GM19468 (cell line): ENCODE measurements around the gene AAMDC.
"Not testable (repeated sequence)": the region's sequence is repeated elsewhere in the genome, so short reads cannot be mapped to it uniquely, and the experiment has no call there.

Experiments used
- ATAC-seq: cut with Tn5 transposase; IDR thresholded peaks from one replicate; pipeline ENCODE4 v1.9.1; 2021; ENCODE audit warnings: mild to moderate bottlenecking, moderate library complexity, moderate number of reproducible peaks; ENCODE audit not compliant: unreplicated experiment; ENCODE audit errors: extremely low read depth

AAMDC gene

DNA sequence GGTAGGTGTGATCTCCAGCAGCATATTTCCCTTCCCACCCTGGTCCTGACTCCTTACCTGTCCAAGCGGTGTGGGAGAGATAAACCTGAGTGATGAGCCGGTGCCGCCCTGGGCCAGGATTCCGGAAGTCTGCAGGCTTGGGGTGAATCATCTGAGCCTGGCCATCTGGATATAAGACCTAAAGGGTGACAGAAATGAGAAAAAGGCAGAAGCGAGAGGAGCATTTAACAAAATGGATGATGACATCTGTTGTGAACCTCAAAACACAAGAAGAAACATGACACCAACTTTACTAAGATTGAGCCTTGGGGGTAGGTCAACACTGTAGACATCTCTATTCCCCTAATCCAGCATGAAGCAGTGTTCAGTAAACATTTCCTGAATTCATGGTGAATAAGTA lies 62.8 kb downstream of the AAMDC start:
- ATAC-seq = no peak

DNA sequence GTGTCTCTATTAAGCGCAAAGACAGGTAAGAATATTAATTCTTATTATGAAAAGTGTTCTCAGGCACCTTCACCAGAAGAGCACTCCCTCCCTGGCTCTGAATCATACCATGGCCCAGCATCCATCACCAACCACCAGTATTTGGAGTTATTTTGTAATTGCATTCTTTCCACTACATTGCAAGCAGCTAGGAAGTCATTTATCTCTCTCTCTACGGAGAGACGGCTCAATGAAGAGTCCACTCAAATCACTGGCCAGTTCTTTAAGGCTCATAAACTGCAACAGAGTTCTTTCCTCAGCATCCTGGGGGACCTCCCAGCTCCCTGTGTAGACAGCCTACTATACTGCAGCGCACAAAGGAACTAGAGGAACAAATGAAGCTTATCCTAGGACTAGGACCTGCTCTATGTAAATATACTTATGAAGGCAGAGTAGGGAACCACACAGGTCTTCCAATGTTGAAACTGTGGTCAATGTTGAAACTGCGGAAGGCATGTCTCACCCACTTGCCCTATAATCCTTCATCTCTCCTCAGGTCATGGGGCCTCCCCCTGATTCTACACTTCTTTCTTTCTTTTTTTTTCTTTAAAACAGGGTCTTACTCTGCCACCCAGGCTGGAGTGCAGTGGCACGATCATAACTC lies 63.4 kb downstream of the AAMDC start:
- ATAC-seq = no peak

GRCh38 chr11:77884829-77885190 lies 63.9 kb downstream of the AAMDC start:
- no peak for ATAC-seq

DNA sequence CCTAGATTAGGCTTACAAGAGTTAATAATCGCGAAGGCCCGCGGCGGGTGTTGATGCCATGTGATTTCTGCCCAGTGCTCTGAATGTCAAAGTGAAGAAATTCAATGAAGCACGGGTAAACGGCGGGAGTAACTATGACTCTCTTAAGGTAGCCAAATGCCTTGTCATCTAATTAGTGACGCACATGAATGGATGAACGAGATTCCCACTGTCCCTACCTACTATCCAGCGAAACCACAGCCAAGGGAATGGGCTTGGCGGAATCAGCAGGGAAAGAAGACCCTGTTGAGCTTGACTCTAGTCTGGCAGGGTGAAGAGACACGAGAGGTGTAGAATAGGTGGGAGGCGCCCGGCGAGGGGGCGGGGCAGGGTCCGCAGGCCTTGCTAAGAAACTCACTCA lies 65.5 kb downstream of the AAMDC start:
- ATAC-seq = no peak

GRCh38 chr11:77889045-77889444 lies 68.1 kb downstream of the AAMDC start:
- not testable (repeated sequence) for ATAC-seq

GRCh38 chr11:77890100-77890614 lies 69.2 kb downstream of the AAMDC start:
- ATAC-seq = not testable (repeated sequence)

DNA sequence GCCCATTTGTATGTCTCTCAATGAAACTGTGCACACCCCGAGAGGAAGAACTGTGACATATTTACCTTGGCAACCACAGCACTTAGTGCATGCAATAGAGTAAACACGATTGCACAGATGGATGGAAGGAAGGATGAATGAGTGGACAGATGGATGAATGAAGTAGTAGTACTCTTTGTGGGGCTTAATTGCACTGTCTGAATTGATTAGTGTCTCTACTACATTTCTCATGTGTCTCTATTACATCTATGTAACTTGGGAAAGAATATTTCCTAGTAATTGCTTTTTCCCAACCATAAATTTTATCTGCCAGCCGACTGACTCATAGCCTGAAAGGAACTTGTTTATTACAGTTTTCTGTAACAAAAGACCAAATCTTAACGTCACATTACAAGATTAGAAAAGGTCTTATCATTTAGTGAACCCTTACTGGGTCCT lies 69.7 kb downstream of the AAMDC start:
- ATAC-seq = not testable (repeated sequence)

- not testable (repeated sequence) for ATAC-seq
Measured at GRCh38 chr11:77891256-77891655, 70.3 kb downstream of the AAMDC start.

DNA sequence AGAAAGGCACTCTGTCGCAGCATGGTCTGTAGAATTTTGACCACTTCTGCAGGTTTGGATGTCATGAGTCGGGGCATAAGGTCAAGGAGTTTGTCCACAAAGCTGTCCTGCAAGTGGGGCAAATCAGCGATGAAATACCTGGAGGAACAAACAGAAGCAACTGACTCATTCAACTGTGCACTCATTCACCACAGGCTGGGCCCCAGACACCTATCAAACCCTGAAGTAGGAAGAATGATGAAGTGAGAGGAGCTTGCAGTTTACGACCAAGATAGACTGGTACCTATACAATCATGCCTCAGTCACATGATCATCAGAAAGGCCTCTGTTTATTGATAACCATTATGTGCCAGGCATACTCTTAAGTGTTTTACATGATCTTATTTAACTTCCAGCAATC lies 70.8 kb downstream of the AAMDC start:
- not testable (repeated sequence) for ATAC-seq

- ATAC-seq = not testable (repeated sequence)
Measured at GRCh38 chr11:77894949-77895348, 74.0 kb downstream of the AAMDC start.

DNA sequence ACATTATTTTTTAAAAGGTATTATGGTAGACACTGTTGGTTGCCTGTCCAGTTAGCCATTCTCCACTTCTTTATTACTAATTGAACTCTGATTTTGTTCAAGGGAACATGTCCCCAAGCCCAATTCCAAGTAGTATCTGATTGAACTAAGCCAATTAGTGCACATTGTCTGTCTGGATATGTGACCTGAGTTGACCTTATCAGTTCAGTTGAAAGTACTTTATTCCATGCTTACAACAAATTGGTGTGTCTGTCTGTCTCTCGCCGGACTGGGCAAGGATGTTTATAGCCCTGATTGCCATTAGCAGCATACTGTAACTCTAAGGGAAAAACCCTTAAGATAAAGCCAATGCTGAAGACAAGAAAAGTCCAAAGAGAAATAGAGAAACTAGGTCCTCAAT lies 87.9 kb downstream of the AAMDC start:
- ATAC-seq = no peak

DNA sequence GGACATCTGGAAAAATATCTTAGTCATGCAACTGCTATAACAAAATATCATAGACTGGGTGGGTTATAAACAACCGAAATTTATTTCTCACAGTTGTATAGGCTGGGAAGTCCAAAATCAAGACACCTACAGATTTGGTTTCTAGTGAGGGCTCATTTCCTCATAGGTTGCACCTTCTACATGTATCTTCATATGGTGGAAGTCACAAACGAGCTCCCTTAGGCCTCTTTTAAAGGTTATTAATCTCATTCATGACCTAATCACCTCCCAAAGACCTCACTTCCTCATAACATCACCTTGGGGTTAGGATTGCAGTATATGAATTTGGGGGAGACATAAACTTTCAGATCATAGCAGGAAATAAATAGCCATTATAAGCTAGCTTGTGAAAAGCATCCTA lies 88.3 kb downstream of the AAMDC start:
- no peak for ATAC-seq

GRCh38 chr11:77910828-77911227 lies 89.9 kb downstream of the AAMDC start:
- ATAC-seq = not testable (repeated sequence)

DNA sequence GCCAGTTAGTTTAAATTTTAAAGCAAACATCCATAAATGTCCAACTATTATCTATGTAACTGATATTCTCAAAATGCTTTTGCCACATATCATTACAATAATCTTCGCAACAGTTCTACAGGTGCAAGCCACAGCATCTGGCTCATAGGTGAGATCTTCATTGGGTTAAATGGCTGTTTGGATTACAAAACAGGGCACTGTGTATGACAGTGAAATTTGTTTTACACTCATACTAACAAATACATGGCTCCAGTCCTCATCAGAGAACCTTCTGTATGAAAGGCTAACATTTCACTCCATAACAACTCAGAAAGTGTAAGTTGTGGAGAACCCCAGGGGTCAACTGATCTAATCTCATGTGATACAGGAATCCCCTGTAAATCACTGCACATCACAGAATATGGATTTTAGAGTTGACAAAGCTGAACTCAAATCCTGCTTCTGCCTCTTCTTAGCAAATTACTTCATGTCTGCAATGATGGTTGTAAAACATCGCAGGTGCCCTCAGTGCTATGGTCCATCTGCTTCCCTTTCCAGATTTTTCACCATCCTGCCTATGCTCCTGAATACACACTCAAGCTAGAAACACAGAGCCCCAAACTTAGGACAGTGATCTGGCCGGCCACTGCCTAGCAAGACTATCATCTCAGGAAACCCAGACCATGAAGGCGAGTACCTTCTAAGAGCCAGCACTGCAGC lies 92.8 kb downstream of the AAMDC start:
- ATAC-seq = not testable (repeated sequence)

DNA sequence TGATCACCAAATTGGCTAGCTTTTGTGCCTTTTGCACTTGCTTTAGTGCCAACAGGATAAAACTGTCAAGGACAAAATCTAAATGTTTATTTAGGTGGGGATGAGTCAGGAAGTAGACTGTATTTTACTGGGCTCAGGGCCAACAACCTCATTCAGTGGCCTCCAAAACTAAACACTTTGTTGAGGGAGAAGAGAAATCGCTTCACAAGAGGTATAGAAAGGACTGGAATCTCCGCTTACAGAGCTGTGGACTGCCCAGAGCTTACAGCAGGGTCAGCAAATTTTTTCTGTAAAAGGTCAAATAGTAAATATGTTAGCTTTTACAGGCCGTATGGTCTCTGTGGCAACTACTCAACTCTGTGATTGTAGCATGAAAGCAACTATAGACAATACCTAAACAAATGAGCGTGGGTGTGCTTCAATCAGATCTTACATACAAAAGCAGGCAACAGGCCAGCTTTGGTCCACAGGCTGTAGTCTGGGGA lies 93.4 kb downstream of the AAMDC start:
- not testable (repeated sequence) for ATAC-seq

DNA sequence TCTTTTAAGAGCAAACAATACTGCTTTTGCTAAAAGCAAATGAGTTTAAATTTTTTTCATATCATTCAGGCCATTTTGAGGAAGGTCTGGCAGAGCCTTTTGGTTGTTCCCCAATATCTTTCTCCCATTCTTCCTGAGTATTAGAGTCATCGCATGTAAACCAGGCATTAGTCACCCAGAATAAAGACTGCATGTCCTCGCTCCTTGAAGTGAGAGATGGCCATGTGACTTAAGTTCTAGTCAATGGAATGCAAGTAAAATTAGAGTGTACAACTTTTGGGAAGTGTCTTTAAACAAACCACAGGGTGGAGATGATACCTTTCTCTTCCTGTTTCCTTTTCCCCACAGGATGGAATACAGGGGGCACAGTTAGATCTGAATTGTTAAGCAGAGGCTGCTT lies 96.8 kb downstream of the AAMDC start:
- ATAC-seq = not testable (repeated sequence)
